Sigmoid colon (tissue), 4 donors: ENCODE results near the gene G3BP2.

Experiments used
- CTCF ChIP-seq, 4 experiments: fragments of 450-650 bp in 3 of 4; fragments of 200-600 bp in 1 of 4; IDR thresholded peaks; one replicate each; pipeline ENCODE4 v1.5.1; 2016 to 2019; ENCODE audit warnings: antibody characterized with exemption in 4 of 4, mild to moderate bottlenecking in 3 of 4, moderate library complexity in 2 of 4
- EP300 ChIP-seq, 4 donors: sonication (generic); formaldehyde crosslinking; IDR thresholded peaks; one replicate each; pipeline ENCODE4 v1.6.1; 2017; ENCODE audit warnings: antibody characterized with exemption in 4 of 4
- POLR2A ChIP-seq, 2 donors: fragments of 450-650 bp; IDR thresholded peaks; one replicate each; pipeline ENCODE4 v1.6.1; 2016; ENCODE audit warnings: antibody characterized with exemption in 2 of 2, mild to moderate bottlenecking in 2 of 2, moderate library complexity in 2 of 2
- POLR2AphosphoS5 ChIP-seq, 4 donors: sonication (generic); formaldehyde crosslinking; IDR thresholded peaks; one replicate each; pipeline ENCODE4 v1.6.1; 2017; ENCODE audit warnings: antibody characterized with exemption in 4 of 4

- TF ChIP-seq POLR2A (IDR thresholded peaks at IDR 0.05) = no peak
- no peak for TF ChIP-seq POLR2AphosphoS5 (IDR thresholded peaks at IDR 0.05)
- TF ChIP-seq CTCF (IDR thresholded peaks at IDR 0.05) = no peak
- TF ChIP-seq EP300 (IDR thresholded peaks at IDR 0.05) = no peak
Measured at GRCh38 chr4:75668596-75668995, 4.6 kb downstream of the G3BP2 start.
